ENCODE results near the gene DDIT3.

DNA sequence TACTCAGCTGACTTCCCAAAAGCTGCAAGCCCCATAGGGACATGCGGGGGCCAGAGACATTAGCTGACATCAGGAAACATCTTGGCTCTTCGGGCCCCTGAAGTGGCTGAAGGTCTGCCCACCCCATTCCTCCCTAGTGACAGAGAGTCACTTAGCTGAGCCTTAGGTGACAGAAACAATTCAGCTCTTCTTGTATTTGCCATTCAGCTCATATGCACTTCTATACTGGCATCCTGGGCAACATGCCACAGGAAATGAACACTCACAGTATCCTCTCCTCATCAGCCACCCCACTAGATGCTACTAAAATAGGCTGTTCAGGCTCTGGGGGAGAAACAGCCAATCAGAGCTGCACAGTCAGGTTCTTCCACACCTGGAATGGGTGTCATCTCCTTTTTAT, 23.3 kb upstream of the DDIT3 start:
- TF ChIP-seq, protein P1, sequence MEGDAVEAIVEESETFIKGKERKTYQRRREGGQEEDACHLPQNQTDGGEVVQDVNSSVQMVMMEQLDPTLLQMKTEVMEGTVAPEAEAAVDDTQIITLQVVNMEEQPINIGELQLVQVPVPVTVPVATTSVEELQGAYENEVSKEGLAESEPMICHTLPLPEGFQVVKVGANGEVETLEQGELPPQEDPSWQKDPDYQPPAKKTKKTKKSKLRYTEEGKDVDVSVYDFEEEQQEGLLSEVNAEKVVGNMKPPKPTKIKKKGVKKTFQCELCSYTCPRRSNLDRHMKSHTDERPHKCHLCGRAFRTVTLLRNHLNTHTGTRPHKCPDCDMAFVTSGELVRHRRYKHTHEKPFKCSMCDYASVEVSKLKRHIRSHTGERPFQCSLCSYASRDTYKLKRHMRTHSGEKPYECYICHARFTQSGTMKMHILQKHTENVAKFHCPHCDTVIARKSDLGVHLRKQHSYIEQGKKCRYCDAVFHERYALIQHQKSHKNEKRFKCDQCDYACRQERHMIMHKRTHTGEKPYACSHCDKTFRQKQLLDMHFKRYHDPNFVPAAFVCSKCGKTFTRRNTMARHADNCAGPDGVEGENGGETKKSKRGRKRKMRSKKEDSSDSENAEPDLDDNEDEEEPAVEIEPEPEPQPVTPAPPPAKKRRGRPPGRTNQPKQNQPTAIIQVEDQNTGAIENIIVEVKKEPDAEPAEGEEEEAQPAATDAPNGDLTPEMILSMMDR (IDR thresholded peaks at IDR 0.05; ENCODE audit: low read depth, low read length), result no peak
- TF ChIP-seq POLR2A (IDR thresholded peaks at IDR 0.05; ENCODE audit: extremely low read depth, insufficient read length) (no peak), MAX (IDR thresholded peaks at IDR 0.05; ENCODE audit: low read depth, low read length) (no peak)

Measured in NB4 (cell line).